DMS153 treated with DMSO at 0.1 percent for 48 hours (cell line): Measurements from ENCODE around the gene TRIM72.
"Not testable (repeated sequence)": the region's sequence is repeated elsewhere in the genome, so short reads cannot be mapped to it uniquely, and the experiment has no call there.

Source experiments
- DNase-seq: peaks from one replicate; lab custom pipeline; 2025; ENCODE audit not compliant: unreplicated experiment; lab: John Stamatoyannopoulos, UW

Gene TRIM72

GRCh38 chr16:31251435-31251834 is 37.5 kb downstream of the TRIM72 start:
- DNase-seq: no peak

- no peak for DNase-seq
Measured at GRCh38 chr16:31253642-31254045, 39.7 kb downstream of the TRIM72 start.

- DNase-seq: no peak
Measured at GRCh38 chr16:31256466-31256865, 42.5 kb downstream of the TRIM72 start.

- DNase-seq: no peak
Measured at GRCh38 chr16:31258366-31258765, 44.4 kb downstream of the TRIM72 start.

GRCh38 chr16:31260136-31260931 is 46.4 kb downstream of the TRIM72 start:
- no peak for DNase-seq

- DNase-seq: no peak
Measured at GRCh38 chr16:31262084-31262483, 48.2 kb downstream of the TRIM72 start.

- DNase-seq: no peak
Measured at GRCh38 chr16:31265329-31266245, 51.7 kb downstream of the TRIM72 start.

GRCh38 chr16:31267332-31268032 is 53.6 kb downstream of the TRIM72 start:
- no peak for DNase-seq

GRCh38 chr16:31268033-31268365 is 54.1 kb downstream of the TRIM72 start:
- no peak for DNase-seq

GRCh38 chr16:31268891-31269290 is 55.0 kb downstream of the TRIM72 start:
- no peak for DNase-seq

- DNase-seq: no peak
Measured at GRCh38 chr16:31269541-31269940, 55.6 kb downstream of the TRIM72 start.

GRCh38 chr16:31269973-31270372 is 56.1 kb downstream of the TRIM72 start:
- DNase-seq: not testable (repeated sequence)

- DNase-seq: no peak
Measured at GRCh38 chr16:31270795-31271194, 56.9 kb downstream of the TRIM72 start.

- DNase-seq: no peak
Measured at GRCh38 chr16:31271621-31272190, 57.8 kb downstream of the TRIM72 start.

GRCh38 chr16:31273187-31273586 is 59.3 kb downstream of the TRIM72 start:
- no peak for DNase-seq

GRCh38 chr16:31273676-31274075 is 59.8 kb downstream of the TRIM72 start:
- no peak for DNase-seq

GRCh38 chr16:31274831-31275816 is 61.2 kb downstream of the TRIM72 start:
- no peak for DNase-seq

- no peak for DNase-seq
Measured at GRCh38 chr16:31276600-31276999, 62.7 kb downstream of the TRIM72 start.

- DNase-seq: no peak
Measured at GRCh38 chr16:31277659-31278260, 63.8 kb downstream of the TRIM72 start.

- not testable (repeated sequence) for DNase-seq
Measured at GRCh38 chr16:31278853-31279252, 64.9 kb downstream of the TRIM72 start.
